ENCODE measurements around the gene FGGY. TPM values are rescaled to one million over a fixed set of nuclear protein-coding genes. Genes with fewer than 3 reads are reported as not detected.

FGGY gene
- total RNA-seq, 1 donor from 2014 or later: 12.6 TPM

GRCh38 chr1:59701376-59701775 is 404.5 kb downstream of the FGGY start:
- no peak for TF ChIP-seq CTCF (conservative IDR thresholded peaks at IDR 0.05)
- no peak overlapping the region for H3K4me3 Mint-ChIP-seq
- DNase-seq (ENCODE audit: extremely low spot score, unreplicated experiment): no peak
- no peaks in the 10 kb centered on the region for H3K36me3 Mint-ChIP-seq
- peaks cover 34% of the 10 kb centered on the region for H3K4me1 Mint-ChIP-seq (ENCODE audit: unreplicated experiment)
- no peak overlapping the region for H3K27ac Mint-ChIP-seq
- H3K9me3 Mint-ChIP-seq: no peaks in the 10 kb centered on the region
- H3K27me3 Mint-ChIP-seq: no peaks in the 10 kb centered on the region

- DNase-seq (ENCODE audit: extremely low spot score, unreplicated experiment): no peak
- H3K27ac Mint-ChIP-seq: peak overlapping the region; percentile 7
- H3K4me1 Mint-ChIP-seq (ENCODE audit: unreplicated experiment): peaks cover 27% of the 10 kb centered on the region
- H3K27me3 Mint-ChIP-seq: no peaks in the 10 kb centered on the region
- no peaks in the 10 kb centered on the region for H3K9me3 Mint-ChIP-seq
- no peak overlapping the region for H3K4me3 Mint-ChIP-seq
- H3K36me3 Mint-ChIP-seq: no peaks in the 10 kb centered on the region
- TF ChIP-seq CTCF (conservative IDR thresholded peaks at IDR 0.05): no peak
Observed at GRCh38 chr1:59703226-59703917, 406.5 kb downstream of the FGGY start.

- Mint-ChIP-seq H3K4me3 (no peak overlapping the region), H3K9me3 (peaks cover 1% of the 10 kb centered on the region), H3K27me3 (no peaks in the 10 kb centered on the region), H3K4me1 (ENCODE audit: unreplicated experiment) (peaks cover 21% of the 10 kb centered on the region), H3K27ac (peak overlapping the region; percentile 7), H3K36me3 (no peaks in the 10 kb centered on the region)
- no peak for TF ChIP-seq CTCF (conservative IDR thresholded peaks at IDR 0.05)
- no peak for DNase-seq (ENCODE audit: extremely low spot score, unreplicated experiment)
Observed at GRCh38 chr1:59703918-59704378, 407.1 kb downstream of the FGGY start.

GRCh38 chr1:59704716-59705115 is 407.8 kb downstream of the FGGY start:
- Mint-ChIP-seq H3K4me1 (ENCODE audit: unreplicated experiment) (peaks cover 15% of the 10 kb centered on the region), H3K9me3 (peaks cover 4% of the 10 kb centered on the region), H3K27me3 (no peaks in the 10 kb centered on the region), H3K4me3 (no peak overlapping the region), H3K27ac (no peak overlapping the region), H3K36me3 (no peaks in the 10 kb centered on the region)
- no peak for DNase-seq (ENCODE audit: extremely low spot score, unreplicated experiment)
- TF ChIP-seq CTCF (conservative IDR thresholded peaks at IDR 0.05): no peak

- Mint-ChIP-seq H3K27me3 (no peaks in the 10 kb centered on the region), H3K36me3 (peaks cover 6% of the 10 kb centered on the region), H3K9me3 (peaks cover 8% of the 10 kb centered on the region), H3K4me1 (ENCODE audit: unreplicated experiment) (peaks cover 15% of the 10 kb centered on the region), H3K27ac (no peak overlapping the region), H3K4me3 (no peak overlapping the region)
- no peak for TF ChIP-seq CTCF (conservative IDR thresholded peaks at IDR 0.05)
- DNase-seq (ENCODE audit: extremely low spot score, unreplicated experiment): no peak
Observed at GRCh38 chr1:59705466-59706302, 408.8 kb downstream of the FGGY start.

All from type B pancreatic cell (in vitro differentiated cells).